ENCODE results near the gene RUVBL1. TPM values are rescaled to one million over a fixed set of nuclear protein-coding genes. Genes with fewer than 3 reads are reported as not detected.

The RUVBL1 gene
- polyA plus RNA-seq, 1 experiment, result 83.3 TPM

DNA sequence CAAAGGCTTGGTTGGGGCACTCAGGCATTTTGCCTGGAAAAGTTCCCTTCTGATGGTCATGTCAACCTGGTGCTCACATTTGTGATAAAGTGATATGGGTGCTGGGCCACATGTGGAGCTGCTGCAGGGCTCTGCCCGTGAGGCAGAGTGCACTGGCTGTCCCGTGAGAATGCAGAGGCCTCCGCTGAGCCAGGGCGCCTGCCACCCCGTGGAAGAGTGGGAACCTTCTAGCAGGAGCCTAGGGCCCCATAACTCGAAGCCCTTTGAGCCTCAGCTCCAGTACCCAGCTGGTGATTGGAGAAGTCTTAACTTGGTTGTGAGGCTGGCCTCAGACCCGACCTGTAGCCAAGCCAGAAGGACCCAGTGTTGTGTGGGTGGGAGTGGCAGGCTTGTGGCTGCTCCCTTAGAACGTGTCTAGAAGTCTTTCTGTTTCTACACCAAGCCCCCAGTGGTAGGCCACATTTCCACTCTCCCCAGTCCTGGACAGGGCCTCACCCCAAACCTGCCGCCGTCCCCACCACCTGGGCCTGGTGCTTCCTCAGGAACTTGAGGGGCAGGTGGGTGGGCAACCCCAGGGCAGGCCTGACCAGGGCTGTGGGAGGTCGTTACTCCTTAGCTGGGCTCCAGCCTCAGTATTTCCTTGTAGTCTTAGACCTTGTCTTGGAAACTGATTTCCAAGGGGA lies 51.7 kb downstream of the RUVBL1 start:
- H3K9me3 ChIP-seq (ENCODE audit: control insufficient read depth, insufficient read depth, low read length), result no peaks in the 10 kb centered on the region; the same call in 1 of the 2 replicates
- no peaks in the 10 kb centered on the region for H3K27me3 ChIP-seq (ENCODE audit: control insufficient read depth, insufficient read depth, low read length)
- no peak overlapping the region for H3K4me3 ChIP-seq (ENCODE audit: low read depth, low read length)
- H3K27ac ChIP-seq (ENCODE audit: low read depth, low read length), result peak overlapping the region; percentile 47
- ChIA-PET POLR2A (no interaction called here), CTCF (interaction anchor here (0.6 kb wide), 1 partner anchor 62 kb away, joined by 3 read pairs; no protein-coding TSS in a partner anchor)
- DNase-seq (ENCODE audit: low read depth, low spot score), result no peak
- TF ChIP-seq CTCF (IDR thresholded peaks at IDR 0.05; ENCODE audit: low read depth, low read length), result no peak

GRCh38 chr3:128070898-128071591 lies 52.6 kb downstream of the RUVBL1 start:
- no peak for DNase-seq (ENCODE audit: low read depth, low spot score)
- CTCF ChIA-PET, result interaction anchor here (0.6 kb wide), 1 partner anchor 63 kb away, joined by 3 read pairs; no protein-coding TSS in a partner anchor

GRCh38 chr3:128069271-128069670 lies 54.3 kb downstream of the RUVBL1 start:
- H3K27me3 ChIP-seq (ENCODE audit: control insufficient read depth, insufficient read depth, low read length), result no peaks in the 10 kb centered on the region
- H3K27ac ChIP-seq (ENCODE audit: low read depth, low read length), result no peak overlapping the region
- H3K4me3 ChIP-seq (ENCODE audit: low read depth, low read length), result no peak overlapping the region
- no peak for TF ChIP-seq CTCF (IDR thresholded peaks at IDR 0.05; ENCODE audit: low read depth, low read length)
- ChIA-PET CTCF (interaction anchor here (0.8 to 3.0 kb wide), 2 partner anchors 55 to 64 kb away, joined by 3 to 13 read pairs; partner anchors contain the start of gene RUVBL1), POLR2A (no interaction called here)
- no peak for DNase-seq (ENCODE audit: low read depth, low spot score)
- H3K9me3 ChIP-seq (ENCODE audit: control insufficient read depth, insufficient read depth, low read length), result no peaks in the 10 kb centered on the region; the same call in 1 of the 2 replicates

More at GRCh38 chr3:128070898-128071591, 52.6 kb downstream of the RUVBL1 start:
- Histone ChIP-seq H3K9me3 (ENCODE audit: control insufficient read depth, insufficient read depth, low read length) (no peaks in the 10 kb centered on the region; the same call in 1 of the 2 replicates), H3K27ac (ENCODE audit: low read depth, low read length) (peak overlapping the region; percentile 47), H3K27me3 (ENCODE audit: control insufficient read depth, insufficient read depth, low read length) (no peaks in the 10 kb centered on the region), H3K4me3 (ENCODE audit: low read depth, low read length) (no peak overlapping the region)
- POLR2A ChIA-PET, result no interaction called here
- no peak for TF ChIP-seq CTCF (IDR thresholded peaks at IDR 0.05; ENCODE audit: low read depth, low read length)

DNA sequence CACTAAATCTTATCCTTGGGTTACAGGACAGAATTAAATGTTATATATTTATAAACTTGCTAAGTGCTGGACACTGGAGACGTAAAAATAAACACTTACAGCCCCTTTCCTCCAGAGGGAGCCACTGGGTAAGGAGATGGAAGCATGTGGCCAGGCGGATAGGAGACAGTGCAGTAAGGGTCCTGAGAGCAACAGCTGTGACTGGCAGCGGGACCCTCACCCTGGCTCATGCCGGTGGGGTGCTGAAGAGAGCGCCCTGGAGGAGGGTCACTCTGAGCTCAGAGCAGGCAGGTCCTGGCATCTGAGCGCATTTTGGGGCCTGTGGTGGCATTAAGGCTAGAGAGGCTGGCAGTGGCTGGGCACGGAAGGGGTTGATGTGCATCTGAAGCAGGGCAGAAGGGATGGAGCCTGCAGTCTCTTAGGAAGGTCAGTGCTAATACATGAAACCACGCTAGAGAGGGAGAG lies 55.4 kb downstream of the RUVBL1 start:
- H3K27ac ChIP-seq (ENCODE audit: low read depth, low read length), result no peak overlapping the region
- H3K9me3 ChIP-seq (ENCODE audit: control insufficient read depth, insufficient read depth, low read length), result no peaks in the 10 kb centered on the region; the same call in 1 of the 2 replicates
- ChIA-PET CTCF (interaction anchor here (0.6 to 3.0 kb wide), 6 partner anchors 12 to 416 kb away, joined by 3 to 13 read pairs (median 4); no protein-coding TSS in a partner anchor), POLR2A (no interaction called here)
- H3K27me3 ChIP-seq (ENCODE audit: control insufficient read depth, insufficient read depth, low read length), result no peaks in the 10 kb centered on the region
- TF ChIP-seq CTCF (IDR thresholded peaks at IDR 0.05; ENCODE audit: low read depth, low read length), result peak; percentile 68
- H3K4me3 ChIP-seq (ENCODE audit: low read depth, low read length), result no peak overlapping the region
- no peak for DNase-seq (ENCODE audit: low read depth, low spot score)

Measured in AG04450 (cell line).